Fibroblast of the aortic adventitia (primary cell): ENCODE data around the gene ANKRD7. TPM values are rescaled to one million over a fixed set of nuclear protein-coding genes. Genes with fewer than 3 reads are reported as not detected.

Experiments
- DNase-seq: peaks from one replicate; pipeline ENCODE4 v3.0.0-alpha.2; 2010; ENCODE audit warnings: low read depth
- H3K4me3 ChIP-seq: 2 replicates; pipeline ENCODE4 v1.5.1; 2011; ENCODE audit warnings: low read depth, mild to moderate bottlenecking, control low read depth, low read length, moderate library complexity
- CTCF ChIP-seq: IDR thresholded peaks from 2 replicates; pipeline ENCODE4 v1.5.1; 2011; ENCODE audit warnings: mild to moderate bottlenecking, low read length, control low read depth, inconsistent platforms; ENCODE audit not compliant: insufficient read depth
- total RNA-seq: library from RNA; depleted of rRNA; stranded (reverse); fragments of >200 nt; gene quantifications from 2 replicates; pipeline ENCODE4 v1.2.3, GENCODE V29; 2012; ENCODE audit warnings: low replicate concordance

Gene ANKRD7
- total RNA-seq, 1 donor, result 3.9 TPM

DNA sequence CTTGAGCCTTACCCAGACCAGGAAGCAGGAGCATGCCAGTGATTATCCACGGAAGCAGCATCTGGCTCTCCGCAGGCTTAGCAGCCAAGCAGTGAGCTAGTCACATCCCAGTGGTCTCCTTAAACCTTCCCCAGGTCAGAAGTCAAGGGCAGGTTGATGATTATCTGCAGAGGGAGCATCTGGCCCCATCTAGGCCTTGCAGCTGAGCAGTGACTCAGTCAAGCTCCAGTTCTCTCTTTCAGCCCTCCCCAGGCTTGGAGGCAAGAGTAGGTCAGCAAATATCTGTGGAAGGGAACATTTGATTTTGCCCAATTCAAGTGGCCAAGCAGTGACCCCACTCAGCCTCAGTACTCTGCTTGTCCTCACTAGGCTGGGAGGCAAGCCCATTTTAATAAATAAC is 61.6 kb downstream of the ANKRD7 start:
- H3K4me3 ChIP-seq, result no peak overlapping the region
- no peak for TF ChIP-seq CTCF
- DNase-seq, result no peak

DNA sequence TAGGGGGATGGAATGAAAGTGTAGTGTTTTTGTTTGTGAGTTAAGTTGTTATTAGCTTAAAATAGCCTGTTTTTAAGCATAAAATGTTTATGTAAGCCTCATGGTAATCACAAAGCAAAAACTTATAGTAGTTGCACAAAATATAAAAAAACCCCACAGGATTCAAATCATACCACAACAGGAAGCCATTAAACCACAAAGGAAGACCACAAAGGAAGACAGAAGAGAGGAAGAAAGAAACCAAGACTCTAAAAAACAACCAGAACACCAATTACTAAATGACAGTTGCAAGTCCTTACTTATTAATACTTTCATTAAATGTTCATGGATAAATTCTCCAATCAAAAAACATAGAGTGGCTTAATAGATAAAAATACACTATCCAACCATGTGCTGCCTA is 63.6 kb downstream of the ANKRD7 start:
- no peak for TF ChIP-seq CTCF
- DNase-seq, result no peak
- no peak overlapping the region for H3K4me3 ChIP-seq

DNA sequence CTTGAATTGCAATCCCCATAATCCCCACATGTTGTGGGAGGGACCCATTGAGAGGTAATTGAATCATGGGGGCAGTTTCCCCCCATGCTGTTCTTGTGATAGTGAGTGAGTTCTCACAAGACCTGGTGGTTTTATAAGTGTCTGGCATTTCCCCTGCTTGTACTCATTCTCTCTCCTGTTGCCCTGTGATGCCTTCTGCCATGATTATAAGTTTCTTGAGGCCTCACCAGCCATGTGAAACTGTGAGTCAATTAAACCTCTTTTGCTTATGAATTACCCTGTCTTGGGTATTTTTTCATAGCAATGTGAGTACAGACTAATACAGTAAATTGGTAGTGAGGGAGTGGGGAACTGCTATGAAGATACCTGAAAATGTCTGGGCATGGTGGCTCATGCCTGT is 65.0 kb downstream of the ANKRD7 start:
- H3K4me3 ChIP-seq, result no peak overlapping the region
- TF ChIP-seq CTCF, result no peak
- no peak for DNase-seq

Other genes starting within 250 kb of the ANKRD7 start
- 49.3 and 69.5 TPM in 2 replicates for gene LSM8, start 40.5 kb upstream of the ANKRD7 start, total RNA-seq